Liver (tissue), 9 donors: ENCODE measurements around the gene BIK. TPM values are rescaled to one million over a fixed set of nuclear protein-coding genes. Genes with fewer than 3 reads are reported as not detected.

Source experiments
- DNase-seq: peaks from one replicate; pipeline ENCODE4 v3.0.0-alpha.2; 2017; ENCODE audit warnings: low spot score
- H3K27ac ChIP-seq, 2 donors: one replicate each; pipeline ENCODE4 v1.7.0; 2013; ENCODE audit warnings: inconsistent platforms in 2 of 2, low read length in 2 of 2, control low read depth in 1 of 2, low read depth in 1 of 2, mild to moderate bottlenecking in 1 of 2
- H3K27me3 ChIP-seq, 4 donors: one replicate each; pipeline versions ENCODE4 v1.6.1 to v1.7.0; 2013; ENCODE audit warnings: low read length in 3 of 4, inconsistent platforms in 1 of 4, mild to moderate bottlenecking in 1 of 4, moderate library complexity in 1 of 4; ENCODE audit not compliant: control insufficient read depth in 4 of 4, insufficient read depth in 4 of 4
- H3K36me3 ChIP-seq, 4 donors: one replicate each; pipeline versions ENCODE4 v1.6.1 to v1.7.0; 2013; ENCODE audit warnings: low read length in 3 of 4, mild to moderate bottlenecking in 3 of 4, low read depth in 1 of 4, moderate library complexity in 1 of 4; ENCODE audit not compliant: control insufficient read depth in 4 of 4, insufficient read depth in 3 of 4
- H3K4me1 ChIP-seq, 4 donors: one replicate each; pipeline versions ENCODE4 v1.6.1 to v1.7.0; 2013; ENCODE audit warnings: low read length in 3 of 4, mild to moderate bottlenecking in 3 of 4, moderate library complexity in 1 of 4; ENCODE audit not compliant: control insufficient read depth in 4 of 4, insufficient read depth in 4 of 4
- H3K4me3 ChIP-seq, 3 donors: one replicate each; pipeline versions ENCODE4 v1.6.1 to v1.7.0; 2013; ENCODE audit warnings: low read length in 3 of 3, control low read depth in 1 of 3, low read depth in 1 of 3, mild to moderate bottlenecking in 1 of 3
- H3K9ac ChIP-seq, 2 donors: one replicate each; pipeline ENCODE4 v1.7.0; 2013; ENCODE audit warnings: low read length in 2 of 2, mild to moderate bottlenecking in 2 of 2, moderate library complexity in 2 of 2, control low read depth in 1 of 2, low read depth in 1 of 2
- H3K9me3 ChIP-seq, 4 donors: one replicate each; pipeline versions ENCODE4 v1.6.1 to v1.7.0; 2013; ENCODE audit warnings: low read length in 3 of 4; ENCODE audit not compliant: control insufficient read depth in 4 of 4
- ATF3 ChIP-seq: IDR thresholded peaks from 2 replicates; pipeline ENCODE4 v1.6.1; 2016; ENCODE audit warnings: antibody characterized with exemption
- CTCF ChIP-seq: fragments of 150-350 bp; IDR thresholded peaks from 2 replicates; pipeline ENCODE4 v1.5.1; 2017; ENCODE audit warnings: improper control_type of control experiment, low read depth, low read length; ENCODE audit not compliant: missing input control
- EGR1 ChIP-seq, 2 donors: IDR thresholded peaks; 2 replicates each; pipeline ENCODE4 v1.6.1; 2016 to 2018; ENCODE audit warnings: antibody characterized with exemption in 2 of 2, low read depth in 2 of 2
- FOXA1 ChIP-seq: IDR thresholded peaks from 2 replicates; pipeline ENCODE4 v1.6.1; 2016; ENCODE audit warnings: antibody characterized with exemption
- FOXA2 ChIP-seq: IDR thresholded peaks from 2 replicates; pipeline ENCODE4 v1.6.1; 2016; ENCODE audit warnings: antibody characterized with exemption
- GABPA ChIP-seq, 2 donors: IDR thresholded peaks in 1 of 2; conservative IDR thresholded peaks in 1 of 2; 2 replicates each; pipeline ENCODE4 v1.6.1; 2016; ENCODE audit warnings: antibody characterized with exemption in 2 of 2, mild to moderate bottlenecking in 1 of 2, moderate library complexity in 1 of 2
- HNF4A ChIP-seq, 2 donors: conservative IDR thresholded peaks; 2 replicates each; pipeline ENCODE4 v1.6.1; 2016; ENCODE audit warnings: antibody characterized with exemption in 2 of 2, mild to moderate bottlenecking in 2 of 2
- HNF4G ChIP-seq: IDR thresholded peaks from 2 replicates; pipeline ENCODE4 v1.6.1; 2016; ENCODE audit warnings: antibody characterized with exemption
- JUND ChIP-seq, 2 donors: IDR thresholded peaks; 2 replicates each; pipeline ENCODE4 v1.6.1; 2016; ENCODE audit warnings: antibody characterized with exemption in 2 of 2
- MAX ChIP-seq: IDR thresholded peaks from 2 replicates; pipeline ENCODE4 v1.6.1; 2016; ENCODE audit warnings: antibody characterized with exemption
- NR2F2 ChIP-seq: IDR thresholded peaks from 2 replicates; pipeline ENCODE4 v1.6.1; 2016; ENCODE audit warnings: antibody characterized with exemption
- RAD21 ChIP-seq, 2 donors: IDR thresholded peaks; 2 replicates each; pipeline ENCODE4 v1.6.1; 2016; ENCODE audit warnings: antibody characterized with exemption in 2 of 2, mild to moderate bottlenecking in 2 of 2
- REST ChIP-seq: IDR thresholded peaks from 2 replicates; pipeline ENCODE4 v1.6.1; 2016; ENCODE audit warnings: antibody characterized with exemption, mild to moderate bottlenecking
- RXRA ChIP-seq, 2 donors: IDR thresholded peaks; 2 replicates each; pipeline ENCODE4 v1.6.1; 2017 to 2018; ENCODE audit warnings: antibody characterized with exemption in 2 of 2, mild to moderate bottlenecking in 1 of 2
- SP1 ChIP-seq: IDR thresholded peaks from 2 replicates; pipeline ENCODE4 v1.6.1; 2018; ENCODE audit warnings: antibody characterized with exemption, mild to moderate bottlenecking
- TAF1 ChIP-seq: conservative IDR thresholded peaks from 2 replicates; pipeline ENCODE4 v1.6.1; 2016; ENCODE audit warnings: antibody characterized with exemption, mild to moderate bottlenecking
- YY1 ChIP-seq: IDR thresholded peaks from 2 replicates; pipeline ENCODE4 v1.6.1; 2016; ENCODE audit warnings: antibody characterized with exemption, mild to moderate bottlenecking
- ZBTB33 ChIP-seq: IDR thresholded peaks from 2 replicates; pipeline ENCODE4 v1.6.1; 2016; ENCODE audit warnings: antibody characterized with exemption
- WGBS: extraction: QIAGEN DNeasy Blood & Tissue Kit; methylation state at CpG from one replicate; pipeline ENCODE4 v1.1.7; 2013; 5-methylcytosine and 5-hydroxymethylcytosine counted together
- polyA plus RNA-seq, 2 donors: library from polyadenylated mRNA; stranded (reverse) in 1 of 2; unstranded in 1 of 2; fragments of 200-250 nt in 1 of 2; fragments of >200 nt in 1 of 2; fragmentation: Nextera tagmentation in 1 of 2; extraction: Ambion mirVana in 1 of 2; gene quantifications; one replicate each; pipeline versions ENCODE4 v1.2.1 to v1.2.3, GENCODE V29; 2013 to 2015
- total RNA-seq, 2 donors: library from RNA; depleted of rRNA; stranded (reverse); fragments of >200 nt; gene quantifications; one replicate each; pipeline ENCODE4 v1.2.3, GENCODE V29; 2014
- donor health status: healthy.
- donor health status: healthy.
- donor health status: healthy.
- donor health status: healthy.
- donor health status: healthy.

The BIK gene
- total and polyA plus RNA-seq, 4 donors = 0.23 to 0.89 (median 0.33) TPM; not detected in 1

GRCh38 chr22:43136255-43136654 lies 25.7 kb downstream of the BIK start:
- Histone ChIP-seq H3K36me3 (peaks cover 3 to 53% (median 10%) of the 10 kb centered on the region in 4 donors), H3K4me1 (no peaks in the 10 kb centered on the region), H3K27ac (peak overlapping the region in 1 of 2 donors; percentile 18), H3K4me3 (no peak overlapping the region), H3K9ac (no peak overlapping the region), H3K9me3 (no peaks in the 10 kb centered on the region), H3K27me3 (no peaks in the 10 kb centered on the region)
- WGBS = 61% methylated on average over 9 of the region's 9 CpGs
- no peak for DNase-seq
- no peak for TF ChIP-seq HNF4G
- TF ChIP-seq CTCF = peak; percentile 30
- TF ChIP-seq NR2F2 = peak; percentile 50
- no peak for TF ChIP-seq YY1
- TF ChIP-seq REST = no peak
- TF ChIP-seq GABPA (IDR thresholded peaks at IDR 0.05 in 1 of 2, conservative IDR thresholded peaks at IDR 0.05 in 1 of 2) = no peak
- TF ChIP-seq ATF3 = no peak
- peak; percentile 36 to 57 for TF ChIP-seq RAD21 (IDR thresholded peaks at IDR 0.05)
- no peak for TF ChIP-seq MAX
- no peak for TF ChIP-seq JUND (IDR thresholded peaks at IDR 0.05)

- 73% methylated on average over 10 of the region's 10 CpGs for WGBS
- H3K9ac ChIP-seq = no peak overlapping the region
- peak overlapping the region in 1 of 2 donors; percentile 18 for H3K27ac ChIP-seq
- H3K27me3 ChIP-seq = no peaks in the 10 kb centered on the region
- H3K36me3 ChIP-seq = peaks cover 3 to 53% (median 9%) of the 10 kb centered on the region in 4 donors
- peaks cover 0 to 2% (median 1%) of the 10 kb centered on the region in 4 donors for H3K4me1 ChIP-seq
- no peaks in the 10 kb centered on the region for H3K9me3 ChIP-seq
- no peak overlapping the region for H3K4me3 ChIP-seq
- no peak for DNase-seq
- TF ChIP-seq HNF4G (no peak), HNF4A (conservative IDR thresholded peaks at IDR 0.05) (no peak), EGR1 (IDR thresholded peaks at IDR 0.05; ENCODE audit: low read depth in 2 of 2) (no peak), YY1 (no peak), SP1 (no peak), ZBTB33 (no peak), REST (no peak), RXRA (IDR thresholded peaks at IDR 0.05) (no peak), JUND (IDR thresholded peaks at IDR 0.05) (no peak), RAD21 (IDR thresholded peaks at IDR 0.05) (no peak), ATF3 (no peak), TAF1 (no peak), CTCF (no peak), FOXA1 (no peak), FOXA2 (no peak), NR2F2 (no peak)
Measured at GRCh38 chr22:43136801-43137200, 26.3 kb downstream of the BIK start.
